HepG2 (cell line): ENCODE results near the gene SCFD2. TPM values are rescaled to one million over a fixed set of nuclear protein-coding genes. Genes with fewer than 3 reads are reported as not detected.

Experiments
- ATAC-seq: fragments of 200-7000 bp; cut with Tn5 transposase; 3 replicates; pipeline ENCODE4 v1.9.1; 2020; ENCODE audit warnings: mild to moderate bottlenecking, moderate library complexity
- BruUV-seq: library from RNA; stranded (reverse); fragments of 400-500 nt; replicated peaks from 2 replicates; lab custom pipeline; 2021; lab: Mats Ljungman, UMichigan
- CTCF ChIA-PET: fragments of 300-600 bp; formaldehyde crosslinking; extraction: SDS; loops from one replicate; lab custom pipeline; 2021; ENCODE audit warnings: low total read pairs, inconsistent platforms, low intra/inter-chr PET ratio; lab: Yijun Ruan, JAX
- POLR2A ChIA-PET: fragments of 350-600 bp; sonication (Branson Sonifier 250); formaldehyde crosslinking; loops from one replicate; lab custom pipeline; 2020; ENCODE audit warnings: antibody characterized with exemption, inconsistent platforms; lab: Yijun Ruan, JAX
- DNase-seq: peaks from one replicate; pipeline ENCODE4 v3.0.0-alpha.2; 2015; ENCODE audit warnings: low spot score
- FAIRE-seq: peaks from 3 replicates; lab custom pipeline; 2011; peaks lifted over from hg19 to GRCh38; lab: Jason Lieb, UNC
- H2AFZ ChIP-seq: one replicate; pipeline ENCODE4 v1.6.1; 2011; ENCODE audit warnings: low read length, inconsistent platforms
- H3K27ac ChIP-seq: fragments of 300-600 bp; 3 replicates; pipeline ENCODE4 v1.8.0; 2011; ENCODE audit warnings: mixed run types, mild to moderate bottlenecking, mixed read lengths, low read length, inconsistent platforms; ENCODE audit not compliant: insufficient read depth; ENCODE audit errors: extremely low read length
- H3K27me3 ChIP-seq, 2 experiments: fragments of 200-600 bp in 1 of 2; 2 replicates in 1 of 2; 3 replicates in 1 of 2; pipeline versions ENCODE4 v1.6.0 to v1.8.0; 2011; ENCODE audit warnings: low read length in 2 of 2, mild to moderate bottlenecking in 2 of 2, moderate library complexity in 2 of 2, inconsistent platforms in 1 of 2; ENCODE audit not compliant: insufficient read depth in 2 of 2, control insufficient read depth in 1 of 2
- H3K36me3 ChIP-seq, 2 experiments: fragments of 200-600 bp in 1 of 2; replicated peaks in 1 of 2; 2 replicates in 1 of 2; 3 replicates in 1 of 2; pipeline versions ENCODE4 v1.5.1 to v1.8.0; 2011; ENCODE audit warnings: low read length in 2 of 2, inconsistent platforms in 1 of 2; ENCODE audit not compliant: insufficient read depth in 2 of 2, control insufficient read depth in 1 of 2
- H3K4me1 ChIP-seq: 2 replicates; pipeline ENCODE4 v1.5.1; 2012; ENCODE audit warnings: low read length, inconsistent platforms; ENCODE audit not compliant: insufficient read depth
- H3K4me2 ChIP-seq: 2 replicates; pipeline ENCODE4 v1.6.0; 2011; ENCODE audit warnings: low read depth, low read length, inconsistent platforms
- H3K4me3 ChIP-seq, 3 experiments: fragments of 200-600 bp in 1 of 3; sonication (generic), shearing (Covaris generic) in 1 of 3; replicated peaks in 1 of 3; 2 replicates each; pipeline ENCODE4 v1.5.1; 2011 to 2016; ENCODE audit warnings: low read length in 3 of 3, inconsistent platforms in 2 of 3, low read depth in 2 of 3, mild to moderate bottlenecking in 2 of 3, control low read depth in 1 of 3, mixed read lengths in 1 of 3; ENCODE audit not compliant: insufficient read depth in 1 of 3
- H3K79me2 ChIP-seq: one replicate; pipeline ENCODE4 v1.6.1; 2011; ENCODE audit warnings: low read length, inconsistent platforms; ENCODE audit not compliant: insufficient read depth
- H3K9ac ChIP-seq: 2 replicates; pipeline ENCODE4 v1.6.0; 2011; ENCODE audit warnings: mild to moderate bottlenecking, low read depth, low read length, inconsistent platforms; ENCODE audit not compliant: insufficient read depth
- H3K9me3 ChIP-seq: 2 replicates; pipeline ENCODE4 v1.5.1; 2012; ENCODE audit warnings: mild to moderate bottlenecking, low read length
- H4K20me1 ChIP-seq: 2 replicates; pipeline ENCODE4 v1.6.0; 2011; ENCODE audit warnings: inconsistent platforms, mild to moderate bottlenecking, low read length, moderate library complexity; ENCODE audit not compliant: insufficient read depth
- CAMTA2 ChIP-seq: sonication (generic); formaldehyde crosslinking; IDR thresholded peaks from 2 replicates; pipeline ENCODE4 v1.4.0; 2020; ENCODE audit warnings: mild to moderate bottlenecking, missing genetic modification reagents, borderline replicate concordance
- CHD4 ChIP-seq: fragments of 200-600 bp; sonication (generic); IDR thresholded peaks from 2 replicates; pipeline ENCODE4 v1.7.0; 2017; ENCODE audit warnings: mild to moderate bottlenecking, low read length, borderline replicate concordance
- FOXA3 ChIP-seq: IDR thresholded peaks from 2 replicates; pipeline ENCODE4 v1.6.1; 2016; ENCODE audit warnings: missing genetic modification reagents, missing compliant biosample characterization
- FOXP1 ChIP-seq, 2 experiments: fragments of 450-650 bp in 1 of 2; IDR thresholded peaks; 2 replicates each; pipeline ENCODE4 v1.6.1; 2017 to 2018; ENCODE audit warnings: antibody characterized with exemption in 1 of 2
- HOXA9 ChIP-seq: sonication (generic); formaldehyde crosslinking; IDR thresholded peaks from 2 replicates; pipeline ENCODE4 v1.8.1; 2022; ENCODE audit warnings: missing genetic modification reagents, mild to moderate bottlenecking, moderate library complexity, borderline replicate concordance
- RXRB ChIP-seq: IDR thresholded peaks from 2 replicates; pipeline ENCODE4 v1.6.1; 2016; ENCODE audit warnings: borderline replicate concordance, missing genetic modification reagents, missing compliant biosample characterization
- SOX13 ChIP-seq, 3 experiments: fragments of 450-650 bp in 1 of 3; sonication (generic) in 1 of 3; formaldehyde crosslinking in 1 of 3; IDR thresholded peaks in 2 of 3; conservative IDR thresholded peaks in 1 of 3; 2 replicates each; pipeline versions ENCODE4 v1.5.0 to v1.6.1; 2016 to 2020; ENCODE audit warnings: antibody characterized with exemption in 1 of 3, mild to moderate bottlenecking in 1 of 3, missing compliant biosample characterization in 1 of 3, missing genetic modification reagents in 1 of 3, moderate library complexity in 1 of 3
- TCF7 ChIP-seq: sonication (generic); IDR thresholded peaks from 2 replicates; pipeline ENCODE4 v1.6.1; 2016; ENCODE audit warnings: antibody characterized with exemption, low read depth
- TEAD2 ChIP-seq: sonication (generic); formaldehyde crosslinking; IDR thresholded peaks from 2 replicates; pipeline ENCODE4 v1.9.0; 2021; ENCODE audit warnings: missing genetic modification reagents
- ZNF205 ChIP-seq: IDR thresholded peaks from 2 replicates; pipeline ENCODE4 v1.6.1; 2018; ENCODE audit warnings: missing biosample characterization, missing genetic modification reagents
- ZNF333 ChIP-seq: sonication (generic); formaldehyde crosslinking; IDR thresholded peaks from 2 replicates; pipeline ENCODE4 v1.4.0; 2020; ENCODE audit warnings: mild to moderate bottlenecking, missing genetic modification reagents, borderline replicate concordance
- WGBS: methylation state at CpG from one replicate; pipeline ENCODE4 v1.1.6; 2017; ENCODE audit warnings: low lambda C conversion rate; 5-methylcytosine and 5-hydroxymethylcytosine counted together
- in situ Hi-C: cut with HindIII; loops from 2 replicates; pipeline ENCODE4 v1.10.0; 2017; ENCODE audit warnings: low pct_unique_long_range_greater_than_20kb; ENCODE audit not compliant: extremely low pct_ligation_motif_present
- intact Hi-C: fragments of 100-400 bp; cut with micrococcal nuclease; formaldehyde crosslinking; loops from one replicate; pipeline ENCODE4 v1.10.0; 2022; ENCODE audit not compliant: unreplicated experiment
- polyA plus RNA-seq, 8 experiments: library from polyadenylated mRNA; depleted of rRNA in 3 of 8; stranded (reverse) in 7 of 8; unstranded in 1 of 8; fragments of >200 nt; fragmentation: Illumina TruSeq in 4 of 8; extraction: Trizol in 4 of 8; gene quantifications; 2 replicates each; pipeline versions ENCODE4 v1.2.1 to v1.2.3, GENCODE V29; 2011 to 2016; ENCODE audit warnings: low read depth in 4 of 8, missing spikeins in 1 of 8, mixed read lengths in 1 of 8; ENCODE audit not compliant: insufficient read depth in 1 of 8
- total RNA-seq, 5 experiments: library from RNA; depleted of rRNA; stranded (reverse); fragments of >200 nt; fragmentation: Illumina TruSeq; extraction: Trizol; gene quantifications; 2 replicates each; pipeline ENCODE4 v1.2.3, GENCODE V29; 2016; ENCODE audit warnings: low read depth in 1 of 5
- TF ChIP-seq, protein P1 (sequence below): IDR thresholded peaks from 2 replicates; pipeline ENCODE4 v1.6.1; 2016; ENCODE audit warnings: low read depth, borderline replicate concordance
- TF ChIP-seq, protein P2 (sequence below): sonication (generic); formaldehyde crosslinking; IDR thresholded peaks from 2 replicates; pipeline ENCODE4 v1.4.0; 2020; ENCODE audit warnings: low read depth, mild to moderate bottlenecking, missing genetic modification reagents

SCFD2 gene
- total and polyA plus RNA-seq, 2 of the 13 experiments (the other 11 are each of a cell fraction or from before 2014, with no cell fraction given), result 4.6 to 15.6 TPM

DNA sequence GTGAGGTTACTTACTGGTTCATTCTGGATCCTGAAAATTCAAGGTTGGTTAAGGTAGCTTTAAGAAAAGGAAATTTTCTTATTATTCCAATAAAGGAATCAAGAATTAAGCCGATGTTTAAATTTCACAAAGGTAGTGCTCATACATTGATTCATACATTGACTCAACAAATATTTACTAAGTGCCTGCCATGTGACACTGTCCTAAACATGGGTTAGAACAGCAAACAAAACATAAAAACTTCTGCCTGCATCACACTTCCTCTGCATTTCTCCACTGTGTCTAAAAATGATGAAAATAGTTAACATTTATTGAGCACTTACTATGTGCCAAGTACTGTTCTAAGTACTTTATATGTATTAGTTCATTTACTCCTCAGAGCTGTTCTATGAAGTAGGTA lies 428.0 kb downstream of the SCFD2 start:
- Histone ChIP-seq H3K9ac (no peak overlapping the region), H3K27ac (no peak overlapping the region), H3K9me3 (no peaks in the 10 kb centered on the region), H3K4me1 (peaks cover 32% of the 10 kb centered on the region), H2AFZ (no peak overlapping the region), H3K4me3 (no peak overlapping the region), H4K20me1 (no peaks in the 10 kb centered on the region), H3K36me3 (no peaks in the 10 kb centered on the region), H3K79me2 (no peaks in the 10 kb centered on the region), H3K27me3 (no peaks in the 10 kb centered on the region), H3K4me2 (no peak overlapping the region)
- POLR2A ChIA-PET, result no interaction called here
- intact Hi-C loops, result no loop called here
- DNase-seq (no peak), FAIRE-seq (no peak), ATAC-seq (no peak)
- BruUV-seq, result no TSS peak
- TF ChIP-seq CAMTA2, result no peak
- 0 out of 2 replicates have a peak, but pooled peaks have one; percentile 16 for TF ChIP-seq FOXA3 (CRISPR knock-in tag)
- TF ChIP-seq, protein P1, sequence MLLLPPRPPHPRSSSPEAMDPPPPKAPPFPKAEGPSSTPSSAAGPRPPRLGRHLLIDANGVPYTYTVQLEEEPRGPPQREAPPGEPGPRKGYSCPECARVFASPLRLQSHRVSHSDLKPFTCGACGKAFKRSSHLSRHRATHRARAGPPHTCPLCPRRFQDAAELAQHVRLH, result no peak
- no peak for TF ChIP-seq TEAD2
- no peak for TF ChIP-seq CHD4
- TF ChIP-seq ZNF333, result no peak
- no peak for TF ChIP-seq RXRB (CRISPR knock-in tag)
- in situ Hi-C loops, result no loop called here
- WGBS, result 79% methylated on average over 1 of the region's 1 CpG
- CTCF ChIA-PET, result no interaction called here

DNA sequence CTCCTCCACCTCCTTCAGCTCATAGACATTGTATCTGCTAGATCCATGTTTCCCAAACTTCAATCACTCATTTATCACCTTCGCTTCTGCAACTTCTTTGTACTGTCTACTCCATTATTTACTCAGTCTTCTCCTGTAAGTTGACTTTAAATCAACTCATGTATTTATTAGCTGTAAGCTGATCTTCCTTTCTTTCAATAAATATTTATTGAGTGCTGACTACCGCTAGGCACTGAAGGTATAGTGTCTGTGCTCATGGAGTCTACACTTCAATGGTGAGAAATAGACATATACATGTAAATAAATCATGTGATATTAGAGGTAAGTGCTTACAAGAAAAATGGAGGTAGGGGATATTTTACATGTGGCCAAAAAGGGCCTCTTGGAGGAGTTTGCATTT lies 429.1 kb downstream of the SCFD2 start:
- TF ChIP-seq HOXA9 (CRISPR knock-in tag) (no peak), TCF7 (0 out of 2 replicates have a peak, but pooled peaks have one; percentile 30), ZNF205 (peak; percentile 98), FOXP1 (IDR thresholded peaks at IDR 0.05) (no peak), FOXP1 (CRISPR knock-in tag; IDR thresholded peaks at IDR 0.05) (peak; percentile 21; the same call in 1 of the 2 replicates), SOX13 (IDR thresholded peaks at IDR 0.05) (no peak), SOX13 (CRISPR knock-in tag; conservative IDR thresholded peaks at IDR 0.05 in 1 of 2, IDR thresholded peaks at IDR 0.05 in 1 of 2) (peak in 1 of 2 experiments; percentile 48; a peak in 1 of 4 replicates)
- TF ChIP-seq, protein P2, sequence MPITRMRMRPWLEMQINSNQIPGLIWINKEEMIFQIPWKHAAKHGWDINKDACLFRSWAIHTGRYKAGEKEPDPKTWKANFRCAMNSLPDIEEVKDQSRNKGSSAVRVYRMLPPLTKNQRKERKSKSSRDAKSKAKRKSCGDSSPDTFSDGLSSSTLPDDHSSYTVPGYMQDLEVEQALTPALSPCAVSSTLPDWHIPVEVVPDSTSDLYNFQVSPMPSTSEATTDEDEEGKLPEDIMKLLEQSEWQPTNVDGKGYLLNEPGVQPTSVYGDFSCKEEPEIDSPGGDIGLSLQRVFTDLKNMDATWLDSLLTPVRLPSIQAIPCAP (CRISPR knock-in tag), result no peak
- DNase-seq, result no peak
- Histone ChIP-seq H4K20me1 (no peaks in the 10 kb centered on the region), H3K4me2 (no peak overlapping the region), H3K27ac (no peak overlapping the region), H3K4me1 (peaks cover 32% of the 10 kb centered on the region), H3K79me2 (no peaks in the 10 kb centered on the region), H3K4me3 (no peak overlapping the region), H3K9ac (no peak overlapping the region), H3K9me3 (no peaks in the 10 kb centered on the region), H2AFZ (no peak overlapping the region), H3K27me3 (no peaks in the 10 kb centered on the region), H3K36me3 (no peaks in the 10 kb centered on the region)
- ATAC-seq, result no peak
- in situ Hi-C loops (no loop called here), intact Hi-C loops (no loop called here)
- POLR2A ChIA-PET, result no interaction called here
- FAIRE-seq, result no peak
- CTCF ChIA-PET, result no interaction called here
- WGBS, result 53% methylated on average over 2 of the region's 2 CpGs
- BruUV-seq, result no TSS peak
